CD14-positive monocyte (primary cell): ENCODE results near the gene ARVCF. TPM values are rescaled to one million over a fixed set of nuclear protein-coding genes. Genes with fewer than 3 reads are reported as not detected.

Source experiments
- DNase-seq, 3 donors: peaks; one replicate each; pipeline ENCODE4 v3.0.0-alpha.2; 2011 to 2022
- H2AFZ ChIP-seq: 2 replicates; pipeline ENCODE4 v1.6.0; 2012; ENCODE audit warnings: mild to moderate bottlenecking, low read depth, low read length, inconsistent platforms; ENCODE audit not compliant: insufficient read depth, poor library complexity, severe bottlenecking
- H3K27ac ChIP-seq, 2 donors: 1 replicate in 1 of 2; 2 replicates in 1 of 2; pipeline ENCODE4 v1.5.1; 2012 to 2013; ENCODE audit warnings: low read length in 2 of 2, control low read depth in 1 of 2, inconsistent platforms in 1 of 2, low read depth in 1 of 2, mild to moderate bottlenecking in 1 of 2
- H3K27me3 ChIP-seq, 2 donors: one replicate each; pipeline versions ENCODE4 v1.6.0 to v1.6.1; 2011 to 2013; ENCODE audit warnings: low read length in 2 of 2; ENCODE audit not compliant: control insufficient read depth in 2 of 2, insufficient read depth in 2 of 2
- H3K36me3 ChIP-seq, 2 donors: replicated peaks in 1 of 2; 1 replicate in 1 of 2; 2 replicates in 1 of 2; pipeline versions ENCODE4 v1.5.1 to v1.6.1; 2012 to 2013; ENCODE audit warnings: low read length in 2 of 2, control low read depth in 1 of 2, inconsistent platforms in 1 of 2, mild to moderate bottlenecking in 1 of 2; ENCODE audit not compliant: insufficient read depth in 2 of 2, control insufficient read depth in 1 of 2
- H3K4me1 ChIP-seq, 2 donors: 1 replicate in 1 of 2; 2 replicates in 1 of 2; pipeline versions ENCODE4 v1.5.1 to v1.6.1; 2012 to 2013; ENCODE audit warnings: low read length in 2 of 2, control low read depth in 1 of 2, inconsistent platforms in 1 of 2, mild to moderate bottlenecking in 1 of 2, moderate library complexity in 1 of 2; ENCODE audit not compliant: insufficient read depth in 2 of 2, control insufficient read depth in 1 of 2
- H3K4me2 ChIP-seq: replicated peaks from 2 replicates; pipeline ENCODE3; 2012; ENCODE audit warnings: low read length, moderate library complexity, mild to moderate bottlenecking; ENCODE audit not compliant: poor library complexity, severe bottlenecking; ENCODE audit errors: extremely low read depth
- H3K4me3 ChIP-seq, 3 experiments: fragments of 200-600 bp in 1 of 3; sonication (generic) in 1 of 3; replicated peaks in 1 of 3; 1 replicate in 2 of 3; 2 replicates in 1 of 3; pipeline ENCODE4 v1.5.1; 2011 to 2013; ENCODE audit warnings: low read length in 3 of 3, mild to moderate bottlenecking in 3 of 3, control low read depth in 2 of 3, low read depth in 2 of 3, inconsistent platforms in 1 of 3, moderate library complexity in 1 of 3
- H3K79me2 ChIP-seq: 2 replicates; pipeline ENCODE4 v1.6.0; 2012; ENCODE audit warnings: mild to moderate bottlenecking, control low read depth, inconsistent platforms, low read length, moderate library complexity; ENCODE audit not compliant: insufficient read depth
- H3K9ac ChIP-seq: 2 replicates; pipeline ENCODE4 v1.6.0; 2017; ENCODE audit warnings: low read length, mild to moderate bottlenecking; ENCODE audit not compliant: insufficient read depth, poor library complexity, severe bottlenecking
- H3K9me3 ChIP-seq, 2 donors: replicated peaks in 1 of 2; 1 replicate in 1 of 2; 2 replicates in 1 of 2; pipeline versions ENCODE4 v1.5.1 to v1.6.1; 2012 to 2013; ENCODE audit warnings: low read length in 2 of 2, control low read depth in 1 of 2; ENCODE audit not compliant: control insufficient read depth in 1 of 2, insufficient read depth in 1 of 2
- H4K20me1 ChIP-seq: 2 replicates; pipeline ENCODE4 v1.6.0; 2012; ENCODE audit warnings: mild to moderate bottlenecking, low read length, control low read depth, moderate library complexity; ENCODE audit not compliant: insufficient read depth
- H3K27ac Mint-ChIP-seq, 7 donors: one replicate each; pipeline ENCODE4 v1.8.0; 2020; ENCODE audit warnings: mild to moderate bottlenecking in 7 of 7, mixed read lengths in 7 of 7, moderate library complexity in 6 of 7, inconsistent platforms in 2 of 7
- H3K27me3 Mint-ChIP-seq, 3 donors: one replicate each; pipeline ENCODE4 v1.8.0; 2021 to 2022; ENCODE audit warnings: low read depth in 3 of 3, mild to moderate bottlenecking in 3 of 3, mixed read lengths in 3 of 3, moderate library complexity in 3 of 3, inconsistent platforms in 1 of 3
- H3K36me3 Mint-ChIP-seq, 2 donors: one replicate each; pipeline ENCODE4 v1.8.0; 2020; ENCODE audit warnings: mixed read lengths in 2 of 2, inconsistent platforms in 1 of 2, mild to moderate bottlenecking in 1 of 2
- H3K4me1 Mint-ChIP-seq: one replicate; pipeline ENCODE4 v1.8.0; 2020; ENCODE audit warnings: mild to moderate bottlenecking, mixed read lengths
- H3K4me3 Mint-ChIP-seq, 2 donors: one replicate each; pipeline ENCODE4 v1.8.0; 2020; ENCODE audit warnings: mild to moderate bottlenecking in 2 of 2, mixed read lengths in 2 of 2, moderate library complexity in 1 of 2
- H3K9me3 Mint-ChIP-seq, 7 donors: one replicate each; pipeline ENCODE4 v1.8.0; 2020 to 2022; ENCODE audit warnings: mixed read lengths in 7 of 7, mild to moderate bottlenecking in 6 of 7, moderate library complexity in 6 of 7, inconsistent platforms in 2 of 7
- WGBS: methylation state at CpG from one replicate; pipeline ENCODE4 v1.1.5; 2013; ENCODE audit warnings: missing lambda C conversion rate; ENCODE audit not compliant: insufficient coverage; 5-methylcytosine and 5-hydroxymethylcytosine counted together
- intact Hi-C, 2 donors: fragments of 100-400 bp; cut with micrococcal nuclease; formaldehyde crosslinking; loops; one replicate each; pipeline versions ENCODE4 v1.15.0 to v1.15.1; 2023
- polyA plus RNA-seq, 3 donors: library from polyadenylated mRNA; depleted of rRNA in 1 of 3; unstranded in 2 of 3; stranded (reverse) in 1 of 3; fragments of 300-500 nt in 2 of 3; fragments of >200 nt in 1 of 3; fragmentation: Illumina TruSeq in 2 of 3; gene quantifications; 1 replicate in 2 of 3; 2 replicates in 1 of 3; pipeline ENCODE4 v1.2.3, GENCODE V29; 2012 to 2021
- TF ChIP-seq, protein P1 (sequence below): fragments of 200-600 bp; IDR thresholded peaks from one replicate; pipeline ENCODE4 v1.8.0; 2022; ENCODE audit warnings: antibody characterized with exemption, mild to moderate bottlenecking

The ARVCF gene
- polyA plus RNA-seq, 3 donors, result 0.31 to 2.6 (median 0.44) TPM

DNA sequence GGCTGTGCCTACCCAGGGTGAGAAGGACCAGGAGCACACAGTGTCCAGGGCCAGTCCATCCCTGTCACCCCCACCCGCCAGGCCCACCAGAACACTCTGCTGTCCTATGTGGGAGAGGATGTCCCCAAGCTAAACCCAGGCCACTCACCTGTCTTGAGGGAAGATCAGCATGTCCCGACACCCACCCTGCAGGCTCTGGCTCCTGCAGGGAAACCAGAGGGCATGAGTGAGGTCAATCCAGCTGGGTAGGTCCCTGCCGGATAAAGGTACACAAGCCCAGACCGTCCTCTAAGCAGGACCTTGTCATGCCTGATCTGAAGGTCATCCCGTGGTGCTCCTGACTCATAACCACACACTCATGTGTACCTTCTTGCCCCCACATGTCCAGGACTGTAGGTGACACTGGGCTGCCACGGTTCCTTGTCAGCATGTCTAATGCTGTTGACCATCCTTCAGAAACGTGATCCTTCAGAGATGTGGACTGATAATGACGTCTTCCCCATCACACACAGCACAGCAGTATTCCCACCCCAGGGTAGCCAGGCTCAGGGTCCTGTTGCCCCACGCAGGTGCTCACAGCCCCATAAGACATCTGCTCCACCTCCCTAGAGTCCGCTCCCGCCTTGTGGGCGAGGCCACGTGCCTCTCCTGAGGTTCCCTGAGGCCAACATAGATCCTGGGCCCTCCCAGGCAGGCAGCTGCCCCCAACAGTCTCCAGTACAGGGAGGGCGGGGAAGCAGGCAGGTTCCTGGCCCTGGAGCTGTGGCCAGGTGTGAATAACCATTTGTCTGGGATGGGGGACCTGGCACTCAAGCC lies 6.1 kb downstream of the ARVCF start:
- 93% methylated on average over 12 of the region's 14 CpGs for WGBS
- H3K4me3 Mint-ChIP-seq, result no peak overlapping the region
- no peaks in the 10 kb centered on the region for H3K36me3 Mint-ChIP-seq
- no peaks in the 10 kb centered on the region for H3K79me2 ChIP-seq
- intact Hi-C loops, result loop anchor here (5.0 to 10.0 kb wide), 3 partner anchors 38 to 278 kb away; partner anchors contain the start of genes GNB1L (in 1 of the 2) and RTL10 (in 1 of the 2)
- no peak overlapping the region for H3K9ac ChIP-seq
- peaks cover 0 to 6% of the 10 kb centered on the region in 2 donors for H3K9me3 ChIP-seq
- DNase-seq, result no peak
- no peak overlapping the region for H3K27ac Mint-ChIP-seq
- H3K27me3 Mint-ChIP-seq, result peaks cover 15 to 24% (median 21%) of the 10 kb centered on the region in 3 donors
- H3K27me3 ChIP-seq, result peaks cover 5 to 13% of the 10 kb centered on the region in 2 donors
- H3K9me3 Mint-ChIP-seq, result peaks cover 0 to 4% (median 0%) of the 10 kb centered on the region in 7 donors
- H2AFZ ChIP-seq, result no peak overlapping the region
- no peak overlapping the region for H3K4me2 ChIP-seq
- H3K4me1 ChIP-seq, result no peaks in the 10 kb centered on the region
- TF ChIP-seq, protein P1, sequence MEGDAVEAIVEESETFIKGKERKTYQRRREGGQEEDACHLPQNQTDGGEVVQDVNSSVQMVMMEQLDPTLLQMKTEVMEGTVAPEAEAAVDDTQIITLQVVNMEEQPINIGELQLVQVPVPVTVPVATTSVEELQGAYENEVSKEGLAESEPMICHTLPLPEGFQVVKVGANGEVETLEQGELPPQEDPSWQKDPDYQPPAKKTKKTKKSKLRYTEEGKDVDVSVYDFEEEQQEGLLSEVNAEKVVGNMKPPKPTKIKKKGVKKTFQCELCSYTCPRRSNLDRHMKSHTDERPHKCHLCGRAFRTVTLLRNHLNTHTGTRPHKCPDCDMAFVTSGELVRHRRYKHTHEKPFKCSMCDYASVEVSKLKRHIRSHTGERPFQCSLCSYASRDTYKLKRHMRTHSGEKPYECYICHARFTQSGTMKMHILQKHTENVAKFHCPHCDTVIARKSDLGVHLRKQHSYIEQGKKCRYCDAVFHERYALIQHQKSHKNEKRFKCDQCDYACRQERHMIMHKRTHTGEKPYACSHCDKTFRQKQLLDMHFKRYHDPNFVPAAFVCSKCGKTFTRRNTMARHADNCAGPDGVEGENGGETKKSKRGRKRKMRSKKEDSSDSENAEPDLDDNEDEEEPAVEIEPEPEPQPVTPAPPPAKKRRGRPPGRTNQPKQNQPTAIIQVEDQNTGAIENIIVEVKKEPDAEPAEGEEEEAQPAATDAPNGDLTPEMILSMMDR, result no peak
- no peaks in the 10 kb centered on the region for H3K36me3 ChIP-seq
- no peaks in the 10 kb centered on the region for H3K4me1 Mint-ChIP-seq
- H4K20me1 ChIP-seq, result no peaks in the 10 kb centered on the region
- H3K4me3 ChIP-seq, result no peak overlapping the region
- H3K27ac ChIP-seq, result no peak overlapping the region

DNA sequence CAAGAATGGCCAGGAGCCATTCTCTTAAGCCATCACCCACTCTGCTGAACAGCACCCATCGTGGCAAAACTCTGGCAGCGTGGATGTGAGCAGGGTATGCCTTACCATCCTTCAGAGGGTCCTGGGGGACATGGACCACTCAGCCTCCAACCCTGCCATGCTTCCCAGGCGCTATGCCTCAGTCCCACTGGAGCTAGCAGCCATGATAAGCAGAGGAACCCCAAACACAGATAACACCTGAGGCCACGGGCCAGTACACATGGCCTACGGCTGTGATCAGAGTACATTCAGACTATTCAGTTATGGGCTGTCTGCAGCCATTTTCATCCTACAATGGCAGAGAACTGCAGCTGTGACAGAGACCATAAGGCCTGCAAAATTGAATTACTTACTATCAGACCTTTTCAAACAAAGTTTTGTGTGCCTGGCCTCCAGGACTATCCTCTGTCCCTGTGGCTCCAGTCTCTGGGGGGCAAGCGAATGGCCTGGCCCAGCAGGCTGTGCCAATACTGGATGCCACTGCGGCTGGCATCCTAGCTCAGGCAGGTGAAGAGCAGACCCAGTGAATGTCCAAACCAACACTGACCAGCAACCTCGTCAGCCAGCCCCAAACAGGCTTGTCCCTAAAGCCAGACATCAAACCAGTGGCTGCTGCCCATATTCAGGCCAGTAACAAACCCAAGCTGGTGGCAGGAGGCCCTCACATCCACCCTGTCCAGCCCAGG lies 6.9 kb downstream of the ARVCF start:
- H3K9me3 ChIP-seq, result no peaks in the 10 kb centered on the region
- Mint-ChIP-seq H3K4me1 (no peaks in the 10 kb centered on the region), H3K27me3 (peaks cover 9 to 16% (median 14%) of the 10 kb centered on the region in 3 donors), H3K27ac (no peak overlapping the region), H3K4me3 (no peak overlapping the region), H3K9me3 (peaks cover 0 to 3% (median 0%) of the 10 kb centered on the region in 7 donors), H3K36me3 (no peaks in the 10 kb centered on the region)
- intact Hi-C loops, result loop anchor here (5.0 to 10.0 kb wide), 3 partner anchors 37 to 277 kb away; partner anchors contain the start of genes GNB1L (in 1 of the 2) and RTL10 (in 1 of the 2)
- no peak overlapping the region for H2AFZ ChIP-seq
- H3K79me2 ChIP-seq, result no peaks in the 10 kb centered on the region
- no peaks in the 10 kb centered on the region for H3K4me1 ChIP-seq
- no peak overlapping the region for H3K4me2 ChIP-seq
- DNase-seq, result no peak
- H3K27ac ChIP-seq, result no peak overlapping the region
- TF ChIP-seq, protein P1, result no peak
- no peak overlapping the region for H3K9ac ChIP-seq
- H4K20me1 ChIP-seq, result no peaks in the 10 kb centered on the region
- peaks cover 0 to 5% of the 10 kb centered on the region in 2 donors for H3K27me3 ChIP-seq
- no peak overlapping the region for H3K4me3 ChIP-seq
- H3K36me3 ChIP-seq, result no peaks in the 10 kb centered on the region
- 97% methylated on average over 8 of the region's 8 CpGs for WGBS
